Activated CD4-positive, CD25-positive, alpha-beta regulatory T cell treated with anti-CD3 and anti-CD28 coated beads, Interleukin-2, amount 50 U/mL, for 24 hours (primary cell): Measurements from ENCODE around the gene PLCB1.
"Not testable (repeated sequence)": the region's sequence is repeated elsewhere in the genome, so short reads cannot be mapped to it uniquely, and the experiment has no call there.

ENCODE experiments used
- ATAC-seq, 2 donors: fragments of 150-1000 bp; cut with Tn5 transposase; one replicate each; pipeline ENCODE4 v1.10.0; 2021; ENCODE audit warnings: mild to moderate bottlenecking in 1 of 2, moderate library complexity in 1 of 2

PLCB1 gene

DNA sequence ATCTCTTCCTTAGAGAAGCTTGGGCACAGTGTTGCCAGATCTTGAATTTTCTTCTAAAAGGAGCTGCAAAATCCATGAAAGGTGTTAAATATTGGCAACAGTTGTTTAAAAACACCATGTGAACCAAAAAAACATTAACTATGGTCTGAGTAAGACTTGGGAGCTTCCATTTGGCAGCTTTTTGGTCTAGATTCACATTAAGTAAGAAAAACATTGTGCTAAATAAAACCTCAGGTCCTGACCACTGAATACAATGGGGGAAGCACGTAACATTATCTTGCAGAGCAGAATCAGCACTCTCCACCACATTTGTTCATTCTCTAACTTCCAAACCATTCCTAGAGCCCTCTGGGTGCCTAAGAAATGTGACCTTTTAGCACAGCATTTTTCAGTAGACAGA, 499.2 kb downstream of the PLCB1 start:
- ATAC-seq, result no peak

DNA sequence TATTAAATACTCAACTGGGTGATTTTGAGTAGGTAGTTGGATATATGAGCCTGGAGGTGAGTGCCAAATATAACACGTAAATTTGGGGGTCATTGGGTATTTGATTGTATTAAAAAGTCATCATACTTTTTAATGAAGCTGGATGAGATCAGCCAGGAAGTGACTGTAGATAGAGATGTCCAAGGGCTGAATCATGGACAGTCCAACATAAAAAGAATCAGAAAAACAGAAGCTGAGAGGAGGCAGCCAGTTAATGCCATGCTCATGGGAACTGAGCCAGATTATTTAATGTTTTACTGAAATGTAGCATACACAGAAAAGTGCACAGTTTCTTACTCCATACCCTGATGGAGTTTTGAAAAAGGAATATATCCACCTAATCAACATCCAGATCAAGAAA, 501.3 kb downstream of the PLCB1 start:
- ATAC-seq, result no peak

DNA sequence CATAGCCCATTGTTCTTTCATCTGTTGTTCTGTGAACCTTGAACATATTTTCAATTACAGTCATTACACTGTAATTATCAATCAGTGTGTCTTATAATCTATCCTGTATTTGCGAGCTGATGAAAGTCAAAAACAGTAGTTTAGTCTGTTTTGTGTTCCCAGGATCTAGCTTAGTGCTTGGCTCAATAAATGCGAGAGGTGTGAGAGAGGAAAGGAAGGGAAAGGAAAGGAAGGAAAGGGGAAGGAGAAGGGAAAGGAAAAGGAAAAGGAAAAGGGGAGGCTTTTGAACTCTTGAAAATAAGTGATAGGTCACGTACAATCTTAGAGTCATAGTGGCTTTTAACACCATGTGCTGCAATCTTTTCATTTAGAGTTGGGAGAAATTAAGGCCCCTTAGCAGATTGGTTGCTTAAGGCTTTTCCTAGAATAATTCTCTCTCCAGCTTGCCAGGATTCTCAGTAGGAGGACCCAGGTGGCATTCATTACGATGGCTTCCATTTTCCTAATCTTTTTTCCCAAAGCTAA, 503.0 kb downstream of the PLCB1 start:
- no peak for ATAC-seq

DNA sequence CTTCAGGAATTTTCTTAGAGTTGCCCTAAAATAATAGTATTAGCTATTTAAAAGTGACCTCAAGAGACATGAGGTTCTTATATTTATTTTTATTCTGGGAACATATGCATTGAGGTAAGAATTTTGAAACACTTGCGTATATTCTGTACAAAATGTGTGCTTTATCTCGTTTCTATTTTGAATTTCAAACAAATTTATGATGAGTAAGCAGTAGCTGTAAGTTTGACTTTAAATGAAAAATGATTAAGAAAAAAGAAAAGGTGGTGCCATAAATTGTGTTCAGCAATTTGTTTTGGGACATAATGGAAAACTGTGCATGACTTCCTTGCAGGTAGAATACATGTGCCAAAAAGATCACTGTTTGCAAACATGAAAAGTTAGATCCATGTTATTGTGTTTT, 503.8 kb downstream of the PLCB1 start:
- no peak for ATAC-seq

DNA sequence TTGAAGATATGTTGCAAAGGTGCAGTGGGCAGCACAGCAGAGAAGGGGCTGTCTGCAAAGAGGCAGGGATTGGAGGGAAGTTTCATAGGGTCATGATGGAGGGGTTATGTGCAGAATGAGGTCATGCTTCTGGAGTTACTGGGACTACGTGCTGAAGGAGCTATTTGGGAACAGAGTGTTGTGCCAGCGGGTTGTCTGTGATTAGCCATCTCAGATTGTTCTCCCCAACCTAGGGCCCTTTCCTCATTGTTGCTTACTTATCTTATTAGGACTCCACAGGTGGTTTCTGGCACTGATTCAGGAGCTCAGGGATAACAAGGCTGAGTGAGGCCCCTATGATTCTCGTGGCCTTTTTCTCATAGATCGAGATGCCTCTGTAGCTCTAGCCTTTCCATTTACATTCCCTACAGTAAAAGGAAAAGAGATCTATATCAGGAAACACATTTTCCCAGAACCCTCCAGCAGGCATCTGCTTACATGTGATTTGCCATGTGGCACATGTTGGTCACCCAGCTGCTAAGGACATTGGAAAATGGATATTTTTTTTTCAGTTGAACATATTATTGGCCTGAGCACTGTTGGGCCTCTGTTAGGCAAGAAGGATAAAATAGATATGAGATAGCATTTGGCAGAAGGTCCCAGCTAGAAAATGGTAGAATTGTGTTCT, 507.2 kb downstream of the PLCB1 start:
- ATAC-seq, result no peak

DNA sequence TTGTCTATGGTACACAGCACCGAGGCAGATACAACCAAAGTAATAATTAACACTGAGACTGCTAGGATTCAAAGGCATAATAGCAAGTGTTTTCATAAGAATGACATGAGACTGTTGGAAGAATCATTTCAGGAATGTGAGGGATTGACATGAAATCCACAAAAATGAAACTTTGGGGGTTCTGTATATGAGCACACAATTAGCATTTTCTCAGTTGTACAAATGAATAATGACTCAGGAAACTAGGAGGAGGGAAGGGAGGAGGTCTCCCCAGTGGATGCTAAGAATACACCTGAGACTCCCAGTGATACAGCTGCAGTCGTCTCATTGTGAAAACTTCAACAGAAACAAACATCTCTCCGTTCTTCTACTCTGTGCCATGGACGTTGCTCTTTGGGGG, 508.4 kb downstream of the PLCB1 start:
- ATAC-seq, result no peak

DNA sequence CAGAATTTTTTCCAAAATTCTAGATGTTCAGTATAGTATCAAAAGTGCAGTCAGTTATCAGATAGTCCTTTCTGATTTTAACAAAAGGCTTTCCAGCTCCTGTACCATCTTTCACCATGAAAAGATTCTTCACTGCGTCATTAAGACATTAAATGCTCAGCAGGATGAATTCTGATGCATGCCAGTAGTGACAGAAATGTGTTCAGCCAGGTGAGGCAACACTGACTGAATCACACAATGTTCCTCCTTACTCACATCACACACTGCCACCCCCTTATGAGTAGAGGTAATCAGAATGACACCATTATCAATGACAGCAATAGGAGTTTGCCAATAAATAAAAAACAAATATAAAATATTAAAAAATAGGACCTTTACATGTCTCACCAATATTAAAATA, 510.2 kb downstream of the PLCB1 start:
- no peak for ATAC-seq

DNA sequence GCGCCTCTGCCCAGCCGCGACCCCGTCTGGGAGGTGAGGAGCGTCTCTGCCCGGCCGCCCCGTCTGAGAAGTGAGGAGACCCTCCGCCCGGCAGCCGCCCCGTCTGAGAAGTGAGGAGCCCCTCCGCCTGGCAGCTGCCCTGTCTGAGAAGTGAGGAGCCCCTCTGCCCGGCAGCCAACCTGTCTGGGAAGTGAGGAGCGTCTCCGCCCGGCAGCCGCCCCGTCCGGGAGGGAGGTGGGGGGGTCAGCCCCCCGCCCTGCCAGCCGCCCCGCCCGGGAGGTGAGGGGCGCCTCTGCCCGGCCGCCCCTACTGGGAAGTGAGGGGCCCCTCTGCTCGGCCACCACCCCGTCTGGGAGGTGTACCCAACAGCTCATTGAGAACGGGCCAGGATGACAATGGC, 512.4 kb downstream of the PLCB1 start:
- ATAC-seq, result not testable (repeated sequence)

DNA sequence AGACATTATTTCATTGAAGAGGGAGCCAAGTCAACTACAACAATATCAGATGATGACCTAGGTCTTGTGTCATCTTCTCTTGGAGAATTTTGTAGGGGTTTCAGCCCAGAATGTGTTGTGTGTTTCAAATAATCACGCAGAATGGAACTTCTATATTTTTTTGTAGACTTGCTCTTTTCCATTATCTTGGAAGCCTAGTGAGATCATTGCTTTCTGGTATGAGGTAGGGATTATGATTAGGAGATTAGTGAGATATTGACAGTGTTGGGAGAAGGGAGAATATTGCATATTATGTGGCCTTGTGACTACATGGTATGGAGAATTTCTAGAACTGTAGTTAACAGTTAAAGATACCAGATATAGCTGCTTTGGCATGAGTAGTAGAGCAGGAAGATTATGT, 513.3 kb downstream of the PLCB1 start:
- no peak for ATAC-seq

DNA sequence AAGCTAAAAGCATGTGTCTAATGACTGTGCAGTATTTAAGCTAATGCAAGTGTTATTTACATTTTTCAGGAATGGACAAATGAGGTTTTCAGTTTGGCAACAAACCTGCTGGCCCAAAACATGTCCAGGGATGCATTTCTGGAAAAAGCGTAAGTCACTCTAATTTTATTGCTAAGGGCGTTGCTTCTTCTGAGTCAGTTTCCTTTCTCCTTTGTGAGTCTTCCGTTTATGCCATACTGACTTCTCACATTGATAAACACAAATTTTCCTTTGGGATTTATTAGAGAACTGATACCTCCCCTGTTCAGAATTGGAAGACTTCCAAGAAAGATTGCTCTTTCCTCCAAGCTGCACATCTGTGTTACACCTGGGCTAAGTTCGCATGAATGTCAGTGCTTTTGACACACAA, 514.0 kb downstream of the PLCB1 start:
- no peak for ATAC-seq

DNA sequence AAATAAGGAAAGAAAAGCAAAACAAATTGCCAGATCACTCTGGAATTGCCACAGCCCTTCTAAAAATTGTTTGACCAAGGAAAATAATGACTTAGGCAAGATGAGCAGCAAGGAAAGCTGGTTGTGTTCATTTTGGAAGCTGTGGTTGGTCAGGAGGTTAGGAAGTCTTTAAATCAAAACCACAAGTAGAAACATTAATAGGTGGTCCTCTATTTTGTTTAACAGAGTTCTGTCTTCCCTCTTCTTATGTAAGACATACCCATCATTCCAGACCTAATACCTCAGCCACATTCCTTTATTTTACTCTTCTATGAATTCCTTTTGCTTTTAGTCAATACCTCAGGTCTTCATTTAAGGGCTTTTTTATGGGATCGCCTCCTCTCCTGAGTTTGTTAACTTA, 514.6 kb downstream of the PLCB1 start:
- ATAC-seq, result no peak

DNA sequence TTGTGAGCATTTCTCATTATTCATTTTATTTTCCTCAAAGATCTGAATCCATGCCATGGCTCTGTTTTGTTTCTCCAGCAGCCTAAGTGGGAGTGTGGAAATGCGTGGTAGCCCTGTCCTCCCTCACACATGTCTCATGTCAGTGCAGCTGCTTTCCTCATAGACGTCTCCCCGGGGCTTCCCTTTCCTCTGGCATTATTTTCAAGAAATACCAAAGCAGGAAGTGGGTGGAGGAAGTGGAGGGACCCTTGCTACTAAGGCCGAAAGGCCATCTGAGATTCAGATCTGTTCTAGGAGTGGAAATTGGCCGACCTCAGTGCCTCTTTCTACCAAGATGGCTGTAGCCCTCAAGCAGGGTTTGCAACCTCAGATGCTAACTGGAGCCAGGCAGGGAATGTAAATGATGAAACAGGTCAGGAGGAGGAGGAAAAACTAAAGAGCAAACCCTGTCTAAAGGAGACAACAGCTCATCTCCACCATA, 515.9 kb downstream of the PLCB1 start:
- ATAC-seq, result no peak

DNA sequence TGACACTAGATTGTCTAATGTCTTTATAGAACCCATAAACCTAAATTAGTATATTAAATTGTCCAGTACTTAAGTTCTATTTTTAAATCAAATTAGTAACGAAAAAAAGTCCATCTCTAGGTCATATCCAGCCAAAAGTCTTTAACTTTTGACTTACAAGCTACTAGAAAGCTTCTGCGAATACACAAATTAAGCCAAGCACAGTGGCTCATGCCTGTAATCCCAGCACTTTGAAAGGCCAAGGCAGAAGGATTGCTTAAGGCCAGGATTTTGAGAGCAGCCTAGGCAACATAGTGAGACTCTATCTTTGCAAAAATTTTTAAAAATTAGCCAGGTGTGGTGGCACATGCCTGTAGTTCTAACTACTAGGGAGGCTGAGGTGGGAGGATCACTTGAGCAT, 516.4 kb downstream of the PLCB1 start:
- ATAC-seq, result no peak

DNA sequence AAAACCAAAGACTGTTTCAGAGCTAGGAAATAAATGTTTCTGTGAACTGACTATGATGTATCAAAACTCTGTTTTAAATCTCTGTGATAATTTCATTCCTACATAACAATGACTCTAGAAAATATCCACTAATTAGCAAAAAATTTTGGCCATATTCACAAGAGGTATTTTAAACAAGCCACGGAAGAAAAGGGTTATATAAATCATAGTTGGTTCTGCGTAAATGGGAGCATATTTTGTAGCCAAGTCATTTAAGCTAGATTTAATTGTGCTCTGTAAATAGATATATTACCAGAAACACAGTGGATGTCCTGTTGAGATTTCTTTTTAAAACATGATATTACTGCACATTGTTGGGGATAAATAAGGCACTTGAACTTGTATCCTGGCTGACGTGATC, 520.3 kb downstream of the PLCB1 start:
- no peak for ATAC-seq

DNA sequence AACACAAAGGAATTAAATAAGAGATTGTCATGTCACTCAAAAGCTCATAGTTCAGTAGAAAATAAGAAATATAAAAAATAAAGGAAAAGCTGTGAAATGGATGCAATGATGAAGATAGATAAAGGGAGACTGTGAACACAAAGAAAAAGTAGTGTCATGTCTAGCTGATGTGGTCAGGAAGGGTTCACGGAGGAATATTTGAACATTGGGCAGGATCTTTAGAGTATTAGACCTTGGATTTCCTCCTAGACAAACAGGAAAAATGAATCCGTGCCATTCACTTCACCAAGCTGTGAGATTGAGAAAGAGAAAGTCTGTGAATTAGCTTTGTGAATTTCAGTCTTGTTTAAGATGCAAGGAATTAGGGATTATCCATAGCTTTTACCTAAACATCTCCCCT, 522.4 kb downstream of the PLCB1 start:
- ATAC-seq, result no peak

DNA sequence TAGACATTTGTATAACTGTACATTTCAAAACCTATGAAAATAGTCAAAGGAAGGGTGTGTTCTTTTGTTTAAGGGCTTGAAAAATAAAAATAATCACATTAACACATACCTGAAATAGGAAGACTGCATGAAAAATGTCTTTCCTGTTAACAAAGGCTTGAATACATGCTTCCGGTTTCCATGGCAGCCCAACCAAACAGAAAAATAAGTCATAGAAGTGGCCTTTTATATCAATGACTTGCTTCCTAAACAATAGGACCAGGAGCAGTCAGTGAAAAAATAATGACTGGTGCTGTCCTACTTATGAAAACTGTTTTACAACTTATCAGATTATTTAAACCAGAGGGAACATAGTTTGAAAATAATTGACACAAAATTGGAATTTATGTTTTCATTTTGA, 524.3 kb downstream of the PLCB1 start:
- ATAC-seq, result no peak

DNA sequence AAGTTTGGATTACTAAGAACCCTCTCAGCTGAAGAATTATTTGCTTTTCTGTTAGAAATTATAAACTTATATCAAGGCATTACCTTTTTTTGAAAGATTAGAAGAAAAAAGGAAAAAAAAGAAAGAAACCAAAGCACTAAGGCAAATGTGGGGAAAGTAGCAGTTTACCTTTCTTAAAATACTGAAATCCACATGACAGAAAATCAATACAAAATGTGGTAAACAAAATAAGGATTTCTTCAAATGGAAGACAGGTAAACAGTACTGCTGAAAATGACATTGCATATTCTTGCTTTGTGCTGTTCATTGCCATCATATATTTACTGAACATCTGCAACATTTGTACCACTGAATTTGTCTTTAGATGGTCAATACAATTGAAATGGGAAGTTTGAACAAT, 525.6 kb downstream of the PLCB1 start:
- ATAC-seq, result no peak

DNA sequence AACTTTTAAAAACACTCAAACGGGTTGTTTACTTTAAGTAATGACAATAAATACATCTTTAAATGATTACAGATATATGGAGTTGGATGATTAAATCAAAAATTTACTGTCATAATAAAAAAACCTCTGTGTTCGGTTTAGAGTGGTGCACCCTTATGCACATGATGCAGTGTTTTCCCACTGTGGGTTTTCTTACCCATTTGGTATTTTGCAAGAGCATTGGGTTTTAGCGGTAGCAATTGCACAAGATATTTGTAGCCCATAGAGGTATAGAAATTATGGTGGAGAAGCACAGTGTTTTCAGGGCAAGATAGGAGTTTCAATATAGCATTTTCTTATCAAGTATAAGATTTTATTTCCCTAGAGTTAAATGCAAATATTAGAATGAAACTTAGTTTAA, 526.0 kb downstream of the PLCB1 start:
- ATAC-seq, result no peak

DNA sequence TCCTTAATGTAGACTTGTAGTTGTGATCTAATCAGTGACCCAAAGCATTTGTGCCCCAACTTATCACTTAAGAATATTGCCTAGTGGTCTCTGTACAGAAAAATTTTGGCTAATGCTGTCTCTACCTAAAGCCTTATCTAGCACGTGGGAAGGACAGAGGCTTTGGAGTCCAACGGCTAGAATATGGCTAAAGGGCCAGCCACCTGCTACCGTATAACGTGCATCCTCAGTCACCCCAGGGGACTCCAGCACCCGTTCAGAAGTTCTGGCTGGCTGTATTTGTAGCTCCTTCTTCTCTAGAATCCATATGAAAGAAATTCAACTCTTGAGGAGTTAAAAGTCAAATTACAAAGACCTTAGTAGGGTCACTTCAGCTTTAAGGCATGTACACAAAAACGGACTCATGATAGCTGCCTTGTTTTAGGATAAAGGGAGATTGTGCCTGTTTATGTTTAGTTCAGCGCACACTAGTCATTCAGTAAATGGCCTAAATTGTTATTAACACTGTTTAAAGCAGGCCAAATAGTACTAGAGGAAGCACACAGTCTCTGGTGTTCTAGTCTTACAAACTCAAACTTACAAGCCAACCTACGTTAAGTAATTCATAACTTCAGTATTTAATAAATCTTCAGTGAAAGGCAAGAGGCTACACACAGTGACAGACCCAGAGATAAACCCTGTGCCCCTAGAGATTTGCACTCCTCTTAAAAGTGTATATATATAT, 529.3 kb downstream of the PLCB1 start:
- ATAC-seq, result no peak

DNA sequence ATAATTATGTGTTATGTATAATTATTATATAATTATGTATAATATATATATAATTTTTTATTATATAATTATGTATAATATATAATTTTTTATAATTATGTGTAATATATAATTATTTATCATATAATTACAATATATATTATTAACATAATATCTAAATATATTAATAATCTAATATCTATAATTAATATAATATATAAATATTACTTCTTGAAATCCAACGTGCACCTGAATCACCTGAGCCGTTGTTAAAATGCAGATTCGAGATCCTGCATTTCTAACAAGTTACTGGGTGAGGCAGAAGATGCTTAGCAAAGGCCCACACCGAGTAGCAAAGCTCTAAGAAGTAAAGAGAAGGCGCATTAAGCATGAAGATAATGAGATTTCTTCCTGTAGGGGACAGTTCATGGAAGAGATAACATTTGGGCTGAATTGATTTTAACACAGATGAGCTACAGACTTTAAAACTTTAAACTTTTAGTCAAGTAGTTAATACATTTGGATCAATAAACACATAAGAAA, 530.4 kb downstream of the PLCB1 start:
- no peak for ATAC-seq

DNA sequence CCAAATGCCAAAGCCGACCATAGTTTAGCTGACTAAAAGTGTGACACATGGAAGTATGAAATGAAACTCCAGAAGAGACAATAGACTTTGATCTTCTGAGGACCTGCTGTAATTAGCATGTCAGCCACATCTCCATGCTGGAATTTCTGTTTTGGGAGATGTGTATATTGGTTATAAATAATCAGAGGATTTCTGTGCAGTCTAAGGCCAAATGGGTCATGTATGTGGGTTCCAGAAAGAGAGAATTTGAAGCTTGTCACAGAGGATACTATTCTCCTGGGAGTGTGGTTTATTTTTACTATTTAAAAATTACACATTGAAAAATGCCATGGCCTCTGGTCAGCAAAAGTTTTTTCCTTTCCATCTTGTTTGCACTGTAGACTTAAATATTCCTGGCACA, 531.4 kb downstream of the PLCB1 start:
- ATAC-seq, result no peak

DNA sequence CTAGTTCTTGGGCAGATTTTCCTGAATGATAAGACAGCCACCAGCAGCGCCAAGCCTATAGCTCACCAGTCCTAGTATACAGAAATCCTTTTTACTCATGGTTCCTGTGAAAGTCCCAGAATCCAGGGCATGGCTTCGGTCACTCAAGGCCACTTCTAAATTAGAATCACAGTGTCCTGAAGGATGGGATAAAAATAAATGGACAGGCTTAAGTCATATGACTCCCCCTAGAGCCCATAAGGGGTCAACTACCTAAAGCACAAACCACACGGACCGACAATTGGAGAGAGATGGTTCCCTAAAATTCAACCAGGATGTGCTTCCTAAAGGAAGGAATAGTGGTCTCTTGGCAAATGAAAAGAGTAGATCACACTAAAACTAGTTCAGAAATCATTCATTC, 532.7 kb downstream of the PLCB1 start:
- no peak for ATAC-seq

DNA sequence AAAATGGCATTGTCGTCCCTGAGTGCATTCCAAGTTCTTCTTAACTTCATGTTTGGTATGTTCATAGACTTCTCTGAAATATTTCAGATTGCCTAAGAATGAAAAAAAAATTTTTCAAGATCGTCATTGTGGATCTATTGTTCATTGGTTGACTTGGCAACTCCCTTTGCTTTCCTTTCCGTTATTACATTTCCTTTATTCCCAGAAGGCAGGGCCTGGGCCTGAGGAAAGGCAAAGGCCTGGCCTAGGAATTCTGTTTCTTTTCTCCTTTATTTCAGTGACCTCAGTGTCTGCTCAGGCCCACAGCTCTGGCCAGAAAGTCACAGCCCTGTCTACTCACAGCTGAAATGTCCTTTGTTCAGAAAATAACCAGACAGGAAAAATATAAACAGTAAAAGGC, 535.2 kb downstream of the PLCB1 start:
- no peak for ATAC-seq

DNA sequence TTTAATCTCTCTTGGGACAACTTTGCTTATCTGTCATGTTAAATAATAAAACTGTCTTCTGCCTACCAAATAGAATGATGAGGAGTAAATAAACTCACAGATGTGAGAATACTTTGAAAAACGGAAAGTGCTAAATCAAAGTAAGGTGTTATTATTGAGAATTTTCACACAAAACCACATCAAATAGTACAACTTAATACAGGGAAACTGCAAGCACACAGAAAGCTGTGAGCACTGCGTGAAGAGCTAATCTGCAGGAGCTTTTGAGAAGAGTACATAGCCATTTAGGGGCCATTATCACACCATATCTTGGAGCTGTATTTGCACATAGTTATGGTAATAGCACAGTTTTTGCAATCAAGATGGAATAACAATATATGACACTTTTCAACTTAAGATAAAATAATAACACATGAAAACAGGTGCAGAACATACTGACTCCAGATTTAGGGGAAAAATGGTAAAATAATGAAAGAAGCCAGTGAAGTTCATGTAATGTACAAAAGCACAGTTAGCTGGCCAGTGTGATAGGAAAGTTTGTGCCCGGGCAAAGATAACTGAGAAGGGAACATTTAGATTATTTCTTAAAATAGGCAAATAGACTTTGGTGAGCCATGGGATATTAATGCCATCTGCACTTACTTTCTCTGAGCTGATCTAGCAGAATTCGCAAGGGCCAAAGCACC, 538.3 kb downstream of the PLCB1 start:
- ATAC-seq, result no peak
